Spleen (tissue), 7 donors: Measurements from ENCODE around the gene WWP2.
A peak's percentile ranks its signal among the peaks of the same experiment; 100 is the strongest.

ENCODE experiments used
- CTCF ChIP-seq, 11 experiments: fragments of 200-600 bp in 7 of 11; fragments of 450-650 bp in 4 of 11; sonication (generic) in 4 of 11; IDR thresholded peaks in 8 of 11; conservative IDR thresholded peaks in 3 of 11; 1 replicate in 7 of 11; 2 replicates in 4 of 11; pipeline versions ENCODE4 v1.4.0 to v1.8.0; 2016 to 2021; ENCODE audit warnings: antibody characterized with exemption in 11 of 11, inconsistent platforms in 4 of 11, mild to moderate bottlenecking in 1 of 11
- POLR2A ChIP-seq, 3 donors: fragments of 450-650 bp; IDR thresholded peaks; one replicate each; pipeline ENCODE4 v1.5.1; 2017; ENCODE audit warnings: antibody characterized with exemption in 3 of 3, mild to moderate bottlenecking in 1 of 3
- POLR2AphosphoS5 ChIP-seq, 3 donors: sonication (generic); formaldehyde crosslinking; IDR thresholded peaks; one replicate each; pipeline ENCODE4 v1.5.1; 2017; ENCODE audit warnings: antibody characterized with exemption in 3 of 3
- donor health status: DM: no; HTN: no; CAD: no; lungs with moderate emphysema.
- donor health status: DM: no; HTN: no; CAD: no.
- donor health status: DM: no; HTN: no; CAD: no.

- no peak for TF ChIP-seq CTCF (IDR thresholded peaks at IDR 0.05 in 8 of 11, conservative IDR thresholded peaks at IDR 0.05 in 3 of 11)
- TF ChIP-seq POLR2AphosphoS5 (IDR thresholded peaks at IDR 0.05), result peak in 2 of 3 donors; percentile 58 to 68
- TF ChIP-seq POLR2A (IDR thresholded peaks at IDR 0.05), result no peak
Observed at GRCh38 chr16:69848637-69849545, 86.8 kb downstream of the WWP2 start.
